DMS 273 (cell line): ENCODE results near the gene NACC2.

Experiments used
- DNase-seq: peaks from one replicate; lab custom pipeline; 2025; ENCODE audit not compliant: unreplicated experiment; lab: John Stamatoyannopoulos, UW

Gene NACC2

GRCh38 chr9:136059321-136059791 lies 35.7 kb downstream of the NACC2 start:
- no peak for DNase-seq

DNA sequence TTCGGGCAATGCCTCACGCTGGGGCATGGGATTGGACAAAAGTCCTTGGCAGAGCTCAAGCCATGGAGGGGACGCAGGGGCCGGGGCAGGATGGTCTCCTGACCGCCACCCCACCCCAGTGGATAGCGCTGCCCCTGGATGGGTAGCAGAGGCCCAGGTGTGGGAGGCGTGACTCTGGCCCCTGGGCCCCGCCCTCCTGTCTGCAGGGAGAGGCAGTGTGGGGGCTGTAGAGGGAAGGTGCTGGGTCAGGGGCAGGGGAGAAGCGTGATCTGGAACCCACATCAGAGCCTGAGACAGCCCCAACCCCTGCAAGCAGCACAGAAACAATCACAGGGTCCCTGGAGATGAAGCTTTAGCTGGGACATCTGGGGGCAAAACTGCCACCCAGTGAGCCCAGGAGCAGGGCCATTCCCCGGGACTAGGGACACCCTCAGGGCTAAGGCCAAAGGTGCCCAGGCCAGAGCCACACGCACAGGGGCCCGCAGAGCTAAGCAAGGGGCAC lies 36.2 kb downstream of the NACC2 start:
- DNase-seq = no peak

- no peak for DNase-seq
Measured at GRCh38 chr9:136058084-136058483, 37.0 kb downstream of the NACC2 start.

- DNase-seq = no peak
Measured at GRCh38 chr9:136057236-136058081, 37.6 kb downstream of the NACC2 start.

DNA sequence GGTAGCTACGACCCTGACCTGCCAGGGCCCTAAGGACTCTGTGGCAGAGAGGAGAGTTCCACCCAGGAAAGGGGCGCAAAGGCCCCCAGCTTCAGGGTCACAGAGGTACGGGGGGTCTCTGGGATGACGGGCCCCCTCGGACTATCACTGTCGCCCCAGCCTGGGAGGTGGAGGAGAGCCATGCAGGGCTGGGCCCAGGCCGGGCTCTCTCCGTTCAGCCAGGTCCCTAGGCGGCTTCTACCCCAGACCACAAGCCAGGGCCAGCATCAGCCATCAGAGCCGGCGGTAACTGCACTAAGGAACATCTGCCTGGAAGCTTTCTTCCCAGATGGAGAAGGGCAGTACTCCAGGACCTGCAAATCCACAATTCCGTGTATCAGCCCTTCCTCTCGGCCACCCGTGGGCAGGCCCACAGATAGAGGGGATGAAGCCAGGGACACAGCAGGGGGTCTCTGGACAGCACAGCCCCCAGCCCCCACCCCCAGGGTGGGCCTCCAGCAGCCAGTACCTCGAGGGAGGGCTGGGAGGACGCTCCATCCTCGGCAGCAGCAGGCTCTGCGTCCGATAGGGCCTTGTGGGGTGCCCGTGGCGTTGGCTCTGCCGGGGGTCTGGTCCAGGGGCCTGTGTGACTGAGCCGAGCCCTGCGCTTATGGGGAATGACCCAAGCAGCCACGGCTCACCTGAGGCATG lies 38.4 kb downstream of the NACC2 start:
- DNase-seq = no peak

DNA sequence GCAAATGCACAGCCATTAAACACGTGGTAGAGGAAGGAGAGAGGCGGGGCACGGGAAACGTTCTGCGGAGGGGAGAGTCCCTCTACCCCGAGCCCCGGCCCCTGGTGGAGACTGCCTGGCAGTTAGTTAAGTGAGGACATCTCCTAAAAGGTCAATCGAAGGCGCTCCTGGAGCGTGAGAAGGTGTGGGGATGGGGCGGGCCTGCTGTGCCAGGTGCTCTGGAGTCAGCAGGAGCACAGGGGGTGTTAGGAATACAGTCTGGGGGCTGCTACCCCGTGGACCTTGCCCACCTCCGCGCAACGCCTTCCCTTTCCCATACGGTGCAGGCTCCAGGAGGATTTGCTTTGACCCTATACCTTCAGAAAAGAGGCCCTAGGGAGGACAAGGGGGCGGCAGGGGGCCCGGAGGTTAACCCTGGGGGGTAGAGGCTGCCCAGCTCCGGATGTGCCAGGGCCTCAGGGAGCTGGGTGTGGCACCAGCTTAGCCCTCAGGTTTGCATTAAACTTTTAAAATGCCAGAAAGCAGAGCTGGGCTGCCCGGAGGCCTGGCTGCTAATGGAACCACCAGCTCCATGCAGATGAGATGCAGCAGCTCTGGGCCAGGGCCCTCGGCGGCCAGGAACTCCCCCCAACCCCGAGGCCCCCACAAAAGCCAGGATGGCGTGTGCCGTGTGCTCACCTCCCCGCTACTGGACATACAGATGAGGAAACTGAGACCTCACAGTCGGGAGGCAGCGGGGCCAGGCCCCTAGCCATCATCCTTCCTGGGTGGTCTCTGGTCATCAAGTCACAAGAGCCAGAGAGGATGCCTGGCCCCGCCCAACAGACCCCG lies 39.2 kb downstream of the NACC2 start:
- DNase-seq = no peak

DNA sequence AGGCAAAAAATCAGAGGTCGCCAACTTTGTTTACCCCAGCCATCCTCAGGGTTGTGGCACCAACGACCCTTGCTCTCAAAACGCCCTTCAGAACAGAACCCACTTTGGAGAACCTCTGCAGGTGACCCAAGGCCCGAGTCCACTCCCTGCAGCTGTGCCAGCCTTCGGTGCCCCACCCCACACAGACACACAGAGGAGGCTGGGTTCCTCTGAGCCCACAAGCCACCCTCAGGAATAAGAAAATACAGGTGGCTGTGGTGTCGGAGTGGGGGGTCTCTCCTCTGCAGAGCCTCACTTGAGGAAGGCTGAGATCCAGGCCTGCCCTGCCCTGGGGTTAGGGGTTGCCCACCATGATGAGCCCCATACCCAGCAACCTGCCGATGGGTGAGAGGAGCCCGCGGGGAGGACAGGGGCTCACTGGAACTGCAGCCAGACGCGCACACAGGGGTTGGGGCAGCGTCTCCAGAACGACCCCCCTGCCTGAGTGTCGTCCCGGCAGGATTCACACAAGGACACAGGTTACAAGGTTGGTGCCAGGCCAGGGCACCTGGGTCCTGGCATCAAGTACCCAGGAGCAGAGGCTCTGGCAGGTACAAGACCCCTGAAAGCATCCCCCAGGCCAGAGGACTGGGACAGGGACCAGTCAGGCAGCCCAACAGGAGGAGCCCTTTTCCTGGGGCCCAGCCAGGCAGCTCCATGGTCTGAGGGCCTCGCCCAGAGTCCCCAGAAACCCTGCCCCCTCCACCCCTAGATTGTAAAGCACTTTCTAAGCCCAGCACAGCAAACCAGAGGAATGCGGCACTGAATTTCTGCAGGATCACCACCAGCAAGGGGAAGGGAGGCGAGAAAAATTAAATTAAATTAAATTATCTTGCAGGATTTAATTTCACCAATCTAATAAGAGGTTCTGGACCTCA lies 40.0 kb downstream of the NACC2 start:
- no peak for DNase-seq

DNA sequence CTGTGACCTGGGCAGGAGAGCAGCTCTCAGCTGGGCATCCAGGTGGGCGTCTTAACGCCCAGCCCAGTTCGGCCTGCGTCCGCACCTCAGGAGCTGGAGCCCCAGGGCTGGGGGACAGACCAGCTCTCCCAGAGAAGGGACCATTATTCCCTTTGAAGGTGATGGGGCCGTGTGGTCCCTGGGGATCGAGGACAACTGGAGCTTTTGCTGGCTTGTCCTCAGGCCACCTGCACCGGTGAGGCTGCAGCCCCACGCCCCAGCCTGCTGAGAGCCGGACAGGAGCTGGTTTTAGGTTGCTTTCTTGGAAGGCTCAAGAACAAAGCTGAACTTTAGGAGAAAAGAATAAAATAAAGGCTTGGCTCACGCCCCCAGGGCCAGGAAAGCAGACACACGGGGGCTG lies 40.9 kb downstream of the NACC2 start:
- no peak for DNase-seq

DNA sequence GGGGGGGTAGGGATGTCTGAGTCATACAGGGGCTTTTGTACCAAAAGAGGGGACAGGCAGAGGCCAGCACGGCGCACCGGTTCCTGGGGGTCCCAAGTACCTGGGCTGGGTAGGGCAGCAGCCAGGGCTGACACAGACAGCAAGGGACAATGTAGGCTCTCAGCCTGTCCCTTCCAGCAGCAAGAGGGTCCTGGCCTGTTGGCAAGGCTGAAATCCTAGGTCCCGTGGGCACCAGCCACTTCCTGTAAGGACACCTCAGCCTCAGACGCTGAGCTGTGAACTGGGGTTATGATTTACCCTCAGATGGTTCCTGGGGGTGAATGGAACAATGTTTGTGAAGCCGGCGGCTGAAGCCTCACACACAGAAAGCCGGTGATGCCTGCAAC lies 41.3 kb downstream of the NACC2 start:
- no peak for DNase-seq

GRCh38 chr9:136052991-136053756 lies 41.9 kb downstream of the NACC2 start:
- DNase-seq = peak; percentile 72

DNA sequence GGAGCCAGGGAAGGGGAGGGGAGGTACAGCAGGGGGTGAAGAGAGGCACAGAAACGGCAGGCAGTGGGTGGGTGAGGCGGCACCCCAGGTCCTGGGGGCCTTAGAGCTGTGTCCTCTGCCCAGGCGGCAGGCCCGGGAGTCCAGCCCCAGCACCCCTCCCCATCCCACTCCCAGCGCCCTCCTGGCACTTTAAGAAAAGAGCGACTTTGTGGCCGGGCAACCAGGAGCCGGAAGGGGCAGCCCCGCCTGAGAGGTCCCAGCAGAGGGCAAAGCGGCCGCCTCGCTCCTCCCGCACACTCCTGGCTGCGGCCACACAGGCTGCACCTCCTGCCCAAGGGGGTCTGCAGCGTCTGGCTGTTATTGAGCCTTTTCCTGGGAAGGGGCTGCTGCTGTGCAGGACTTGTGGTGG lies 42.6 kb downstream of the NACC2 start:
- DNase-seq = peak; percentile 63

DNA sequence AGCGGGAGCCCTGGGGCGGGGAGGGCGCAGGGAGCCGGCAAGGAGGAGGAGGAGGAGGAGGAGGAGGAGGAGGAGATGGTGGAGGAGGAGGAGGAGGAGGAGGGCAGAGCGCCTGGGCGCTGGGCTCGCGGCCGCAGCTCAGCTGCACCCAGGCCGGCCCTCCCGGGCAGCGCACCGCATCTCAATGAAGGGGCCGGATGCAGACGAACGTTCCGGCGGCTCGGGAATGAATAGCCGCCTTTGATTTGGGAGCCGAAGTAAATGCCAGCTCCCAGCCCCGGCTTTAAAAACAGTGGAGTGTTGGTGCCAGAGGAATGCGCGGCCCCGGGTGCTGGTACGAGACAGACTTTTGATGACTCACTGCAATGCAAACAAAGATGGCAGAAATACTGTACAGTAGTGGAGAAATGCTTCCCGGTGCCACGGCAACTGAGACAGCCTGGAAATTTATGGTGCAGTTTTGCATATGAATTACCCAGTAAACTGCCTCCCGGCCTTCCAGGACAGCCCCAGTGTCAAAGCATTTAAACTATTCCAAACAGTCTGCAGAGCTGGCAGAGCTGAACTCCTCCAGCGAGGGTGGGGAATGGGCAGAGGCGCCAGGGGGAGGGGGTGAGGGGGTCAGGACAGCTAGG lies 43.1 kb downstream of the NACC2 start:
- peak; percentile 90 for DNase-seq

- peak; percentile 72 for DNase-seq
Measured at GRCh38 chr9:136051453-136051836, 43.6 kb downstream of the NACC2 start.

- peak; percentile 65 for DNase-seq
Measured at GRCh38 chr9:136050701-136051452, 44.2 kb downstream of the NACC2 start.

DNA sequence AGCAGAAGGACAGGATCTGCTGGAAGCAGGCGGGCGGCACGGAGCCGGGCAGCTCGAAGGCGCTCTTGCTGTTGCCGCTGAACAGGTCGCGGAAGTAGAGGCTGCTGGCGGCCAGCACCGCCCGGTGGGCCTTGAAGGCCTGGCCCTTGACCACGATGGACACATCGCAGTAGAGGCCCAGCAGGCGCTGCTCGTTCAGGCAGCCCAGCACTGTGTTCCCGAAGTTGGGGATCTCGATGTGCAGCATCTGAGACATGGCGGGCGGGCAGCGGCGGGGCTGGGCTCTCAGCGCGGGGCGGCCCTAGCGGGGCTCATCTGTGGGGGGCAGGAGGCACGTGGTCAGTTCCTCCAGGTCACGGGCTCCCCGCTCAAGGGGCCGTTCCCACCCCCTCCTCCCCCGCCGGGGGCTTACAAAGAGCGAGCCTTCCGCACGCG lies 44.8 kb downstream of the NACC2 start:
- no peak for DNase-seq

- no peak for DNase-seq
Measured at GRCh38 chr9:136049491-136050265, 45.4 kb downstream of the NACC2 start.
